Measurements from ENCODE around the gene ZNF200.

Gene ZNF200

DNA sequence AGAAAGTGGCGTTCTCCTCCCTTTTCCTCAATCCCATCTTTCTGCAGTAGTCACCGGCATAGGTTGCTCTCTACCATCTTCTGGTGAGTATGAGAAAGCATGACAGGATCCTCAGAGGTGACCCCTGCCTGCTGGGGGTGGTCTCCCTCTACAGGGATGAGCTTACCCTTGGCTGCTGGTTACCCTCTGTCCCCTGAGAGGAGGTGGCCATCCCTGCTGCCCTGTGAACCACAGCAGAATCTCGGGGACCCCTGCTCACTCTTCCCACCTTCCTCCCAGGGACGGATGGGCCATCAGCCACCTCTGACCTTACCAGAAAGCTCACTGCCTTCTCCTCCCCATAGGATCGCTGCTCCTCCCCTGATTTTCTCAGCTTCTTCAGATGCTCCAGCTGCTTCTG, 13.6 kb upstream of the ZNF200 start:
- TF ChIP-seq, protein P1, sequence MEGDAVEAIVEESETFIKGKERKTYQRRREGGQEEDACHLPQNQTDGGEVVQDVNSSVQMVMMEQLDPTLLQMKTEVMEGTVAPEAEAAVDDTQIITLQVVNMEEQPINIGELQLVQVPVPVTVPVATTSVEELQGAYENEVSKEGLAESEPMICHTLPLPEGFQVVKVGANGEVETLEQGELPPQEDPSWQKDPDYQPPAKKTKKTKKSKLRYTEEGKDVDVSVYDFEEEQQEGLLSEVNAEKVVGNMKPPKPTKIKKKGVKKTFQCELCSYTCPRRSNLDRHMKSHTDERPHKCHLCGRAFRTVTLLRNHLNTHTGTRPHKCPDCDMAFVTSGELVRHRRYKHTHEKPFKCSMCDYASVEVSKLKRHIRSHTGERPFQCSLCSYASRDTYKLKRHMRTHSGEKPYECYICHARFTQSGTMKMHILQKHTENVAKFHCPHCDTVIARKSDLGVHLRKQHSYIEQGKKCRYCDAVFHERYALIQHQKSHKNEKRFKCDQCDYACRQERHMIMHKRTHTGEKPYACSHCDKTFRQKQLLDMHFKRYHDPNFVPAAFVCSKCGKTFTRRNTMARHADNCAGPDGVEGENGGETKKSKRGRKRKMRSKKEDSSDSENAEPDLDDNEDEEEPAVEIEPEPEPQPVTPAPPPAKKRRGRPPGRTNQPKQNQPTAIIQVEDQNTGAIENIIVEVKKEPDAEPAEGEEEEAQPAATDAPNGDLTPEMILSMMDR (IDR thresholded peaks at IDR 0.05; ENCODE audit: low read depth, low read length), result no peak
- no peak overlapping the region for H3K4me3 ChIP-seq (ENCODE audit: low read depth, low read length)

DNA sequence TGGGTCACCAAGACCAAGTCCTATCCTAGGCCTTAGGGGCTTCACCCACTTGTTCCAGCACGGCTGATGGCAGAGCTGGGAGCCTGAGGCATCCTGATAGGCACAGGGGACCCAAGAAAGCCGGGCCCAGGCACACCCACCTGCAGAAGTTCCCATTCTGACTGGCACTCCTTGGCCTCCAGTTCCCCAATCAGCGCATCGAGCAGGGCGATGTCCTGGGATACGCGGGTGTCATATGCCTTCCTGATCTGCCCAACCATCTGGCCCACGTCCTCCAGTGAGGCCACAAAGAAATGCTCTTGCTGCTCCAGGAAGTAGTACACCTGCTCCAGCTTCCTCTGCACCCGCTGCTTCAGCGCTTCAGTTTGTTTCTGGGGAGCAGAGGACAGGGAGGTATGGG, 11.9 kb upstream of the ZNF200 start:
- TF ChIP-seq, protein P1 (IDR thresholded peaks at IDR 0.05; ENCODE audit: low read depth, low read length), result no peak
- H3K4me3 ChIP-seq (ENCODE audit: low read depth, low read length), result no peak overlapping the region

DNA sequence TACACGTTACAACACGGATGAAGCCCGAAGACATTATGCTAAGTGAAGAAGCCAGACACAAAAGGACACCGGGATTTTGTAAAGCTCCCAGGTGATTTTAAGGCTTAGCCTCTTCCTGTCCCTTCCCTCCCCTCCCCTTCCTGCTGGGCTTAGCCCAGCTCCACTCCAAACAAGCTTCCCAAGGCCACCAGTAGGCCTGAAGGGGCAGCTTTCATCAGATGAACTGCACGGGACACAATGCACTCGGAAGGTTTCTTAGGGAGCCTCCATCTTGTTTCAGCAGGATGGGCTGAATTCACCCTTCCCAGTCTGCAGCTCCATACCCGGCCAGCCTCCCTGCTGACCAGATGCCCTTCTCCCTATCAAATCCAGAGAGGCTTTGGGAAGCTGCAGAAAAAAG, 11.0 kb upstream of the ZNF200 start:
- TF ChIP-seq, protein P1 (IDR thresholded peaks at IDR 0.05; ENCODE audit: low read depth, low read length), result no peak
- no peak overlapping the region for H3K4me3 ChIP-seq (ENCODE audit: low read depth, low read length)

DNA sequence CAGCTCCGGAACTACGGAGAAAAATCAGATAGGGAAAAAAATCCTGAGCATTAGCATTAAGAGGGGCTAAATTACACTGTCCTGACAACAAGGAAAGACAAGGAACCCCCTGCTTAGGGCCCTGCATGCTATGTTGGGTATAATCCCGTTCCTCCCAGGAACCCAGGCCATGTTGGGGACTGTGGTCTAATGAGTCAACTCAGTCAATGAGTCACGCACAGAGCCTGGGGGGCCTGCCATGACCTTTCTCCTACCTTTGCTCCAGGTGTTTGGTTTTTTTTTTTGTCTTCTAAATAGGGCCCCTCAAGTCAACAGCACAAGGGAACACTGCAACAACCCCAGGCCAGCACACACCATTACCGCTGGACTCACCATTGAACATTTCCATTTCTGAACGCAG, 8.9 kb upstream of the ZNF200 start:
- no peak overlapping the region for H3K4me3 ChIP-seq (ENCODE audit: low read depth, low read length)
- TF ChIP-seq, protein P1 (IDR thresholded peaks at IDR 0.05; ENCODE audit: low read depth, low read length), result no peak

DNA sequence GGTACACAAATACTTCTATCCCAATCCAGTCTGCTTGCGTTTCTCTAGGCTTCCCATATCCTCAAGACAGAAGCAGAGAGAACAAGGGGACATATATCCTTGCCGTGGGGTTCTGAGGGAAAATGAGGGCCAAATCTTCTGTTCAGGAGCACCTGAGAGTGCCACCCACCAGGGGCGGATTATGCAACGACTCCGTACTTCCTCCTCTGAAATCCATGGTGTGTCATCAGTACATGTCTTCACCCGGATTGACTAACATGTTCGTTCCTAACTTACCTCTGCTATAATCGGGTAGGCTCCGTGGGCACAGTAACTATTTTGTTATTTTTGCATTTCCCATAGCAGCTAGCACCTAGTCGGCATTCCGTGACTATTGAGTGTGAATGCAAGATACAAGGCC, 7.8 kb upstream of the ZNF200 start:
- H3K4me3 ChIP-seq (ENCODE audit: low read depth, low read length), result no peak overlapping the region
- TF ChIP-seq, protein P1 (IDR thresholded peaks at IDR 0.05; ENCODE audit: low read depth, low read length), result no peak

DNA sequence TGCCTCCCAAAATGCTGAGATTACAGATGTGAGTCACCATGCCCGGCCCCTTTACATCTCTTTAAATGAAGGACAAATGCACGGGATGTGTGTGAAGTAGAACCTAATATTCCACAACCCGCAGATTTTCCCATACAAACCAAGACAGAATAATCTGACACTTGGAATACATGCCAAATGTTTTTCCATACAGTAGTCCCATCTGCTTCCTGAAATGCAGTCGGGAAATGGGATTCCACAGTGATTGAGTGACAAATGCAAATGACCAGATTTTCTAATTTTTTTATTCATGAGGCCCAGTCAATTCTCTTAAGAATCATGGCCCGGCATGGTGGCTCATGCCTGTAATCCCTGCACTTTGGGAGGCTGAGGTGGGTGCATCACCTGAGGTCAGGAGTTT, 6.8 kb upstream of the ZNF200 start:
- no peak overlapping the region for H3K4me3 ChIP-seq (ENCODE audit: low read depth, low read length)
- TF ChIP-seq, protein P1 (IDR thresholded peaks at IDR 0.05; ENCODE audit: low read depth, low read length), result no peak

DNA sequence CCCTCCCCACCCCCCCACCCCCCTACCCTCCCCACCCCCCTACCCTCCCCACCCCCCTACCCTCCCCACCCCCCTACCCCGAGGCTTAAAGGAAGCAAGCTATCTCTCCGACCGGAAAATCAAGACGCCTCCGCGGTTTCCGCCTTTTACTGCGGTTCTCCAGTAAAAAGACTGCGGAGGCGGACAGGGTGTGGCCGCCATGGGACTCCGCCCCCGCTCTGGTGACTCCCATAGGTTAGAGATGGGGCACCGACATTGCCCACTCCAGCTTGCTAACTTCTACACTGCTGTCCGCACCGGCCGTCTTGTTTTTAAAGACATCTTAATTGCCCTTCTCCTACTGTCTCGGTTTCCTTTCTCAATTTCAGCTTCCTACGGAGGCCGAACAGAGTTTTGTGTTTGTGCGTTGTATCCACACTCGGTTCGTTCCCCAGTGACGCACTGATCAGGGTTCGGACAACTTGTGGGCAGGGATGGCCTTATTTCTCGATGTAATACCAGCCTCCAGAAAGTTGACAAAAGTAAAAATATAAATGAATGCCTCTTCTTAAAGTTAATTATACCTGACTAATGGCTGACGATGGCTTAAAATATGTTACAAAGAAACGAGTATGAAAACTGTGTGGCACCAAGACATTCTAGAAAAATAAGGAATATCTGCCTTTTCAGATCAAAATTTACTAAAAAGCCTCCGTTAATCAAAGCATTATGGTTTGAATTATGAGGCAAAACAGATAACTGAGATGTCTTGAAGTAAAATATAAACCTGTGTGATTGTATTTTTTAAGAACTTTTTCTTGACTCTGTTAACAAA, 1.1 kb upstream of the ZNF200 start:
- no peak overlapping the region for H3K4me3 ChIP-seq (ENCODE audit: low read depth, low read length)
- TF ChIP-seq, protein P1 (IDR thresholded peaks at IDR 0.05; ENCODE audit: low read depth, low read length), result no peak
